HG02588 (cell line): Measurements from ENCODE around the gene CHD9.
"Not testable (repeated sequence)": the region's sequence is repeated elsewhere in the genome, so short reads cannot be mapped to it uniquely, and the experiment has no call there.

Source experiments
- ATAC-seq: cut with Tn5 transposase; IDR thresholded peaks from one replicate; pipeline ENCODE4 v1.9.1; 2021; ENCODE audit warnings: mild to moderate bottlenecking, moderate library complexity; ENCODE audit not compliant: unreplicated experiment

CHD9 gene

GRCh38 chr16:53069772-53070171 is 15.0 kb downstream of the CHD9 start:
- ATAC-seq = no peak

- ATAC-seq = peak; percentile 64
Measured at GRCh38 chr16:53071748-53072301, 17.0 kb downstream of the CHD9 start.

GRCh38 chr16:53073022-53073421 is 18.2 kb downstream of the CHD9 start:
- ATAC-seq = no peak

GRCh38 chr16:53074296-53074695 is 19.5 kb downstream of the CHD9 start:
- ATAC-seq = not testable (repeated sequence)

DNA sequence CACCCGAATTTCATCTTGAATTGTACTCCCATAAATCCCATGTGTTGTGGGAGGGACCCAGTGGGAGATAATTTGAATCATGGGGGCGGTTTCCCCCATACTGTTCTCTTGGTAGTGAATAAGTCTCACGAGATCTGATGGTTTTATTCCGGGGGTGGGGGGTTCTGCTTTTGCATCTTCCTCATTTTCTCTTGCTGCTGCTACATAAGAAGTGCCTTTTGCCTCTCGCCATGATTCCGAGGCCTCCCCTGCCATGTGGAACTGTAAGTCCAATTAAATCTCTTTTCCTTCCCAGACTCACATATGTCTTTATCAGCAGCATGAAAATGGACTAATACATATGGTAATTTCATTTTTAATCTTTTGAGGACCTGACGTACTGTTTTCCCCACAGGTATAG is 20.7 kb downstream of the CHD9 start:
- not testable (repeated sequence) for ATAC-seq

DNA sequence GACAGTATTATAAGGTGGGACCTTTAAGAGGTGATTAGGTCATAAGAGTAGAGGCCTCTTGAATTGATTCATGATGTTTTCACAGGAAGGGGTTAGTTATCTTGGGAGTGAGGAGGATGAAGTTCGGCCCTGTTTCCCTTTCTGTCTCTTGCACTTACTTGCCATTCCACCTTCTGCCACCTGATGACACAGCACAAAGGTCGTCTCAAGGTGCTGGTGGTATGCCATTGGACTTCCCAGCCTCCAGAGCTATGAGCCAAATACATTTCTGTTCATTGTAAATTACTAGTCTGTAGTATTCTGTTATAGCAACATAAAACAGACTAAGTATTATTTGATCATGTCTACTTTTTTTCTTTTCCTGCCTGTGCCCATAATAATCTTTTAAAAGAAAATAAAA is 23.5 kb downstream of the CHD9 start:
- ATAC-seq = no peak

DNA sequence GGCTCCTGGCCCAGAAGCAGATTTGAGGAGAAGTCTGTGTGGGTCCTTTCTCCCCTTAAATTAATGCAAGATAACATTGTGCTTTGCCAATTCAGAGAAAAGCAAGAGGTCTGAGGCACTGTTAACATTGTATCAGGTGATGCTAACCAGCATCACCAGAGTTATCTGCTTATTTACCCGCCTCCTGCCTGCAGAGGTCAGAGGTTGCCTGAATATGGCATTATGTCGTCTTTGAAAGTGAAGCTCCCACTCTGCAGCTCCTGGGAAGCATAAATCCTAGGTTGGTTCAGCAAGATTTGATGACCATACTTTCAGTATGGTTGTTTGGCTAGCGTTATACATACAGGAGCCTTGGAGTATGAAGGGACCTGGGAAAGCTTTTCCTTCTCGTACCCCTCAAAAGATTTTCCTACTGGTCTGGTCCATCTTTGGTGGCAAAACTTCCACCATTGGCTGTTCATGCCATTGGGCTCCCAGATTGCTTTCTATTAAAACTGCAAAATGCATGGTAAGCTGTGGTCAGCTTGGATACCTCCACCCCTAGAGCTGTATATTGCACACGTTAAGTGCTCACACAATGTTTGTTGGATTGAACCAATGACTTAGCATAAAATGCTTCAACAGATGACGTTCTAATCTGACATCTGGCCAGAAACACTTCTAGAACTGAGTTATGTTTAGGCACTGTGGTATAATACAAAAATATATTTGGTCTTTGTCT is 24.1 kb downstream of the CHD9 start:
- ATAC-seq = no peak

DNA sequence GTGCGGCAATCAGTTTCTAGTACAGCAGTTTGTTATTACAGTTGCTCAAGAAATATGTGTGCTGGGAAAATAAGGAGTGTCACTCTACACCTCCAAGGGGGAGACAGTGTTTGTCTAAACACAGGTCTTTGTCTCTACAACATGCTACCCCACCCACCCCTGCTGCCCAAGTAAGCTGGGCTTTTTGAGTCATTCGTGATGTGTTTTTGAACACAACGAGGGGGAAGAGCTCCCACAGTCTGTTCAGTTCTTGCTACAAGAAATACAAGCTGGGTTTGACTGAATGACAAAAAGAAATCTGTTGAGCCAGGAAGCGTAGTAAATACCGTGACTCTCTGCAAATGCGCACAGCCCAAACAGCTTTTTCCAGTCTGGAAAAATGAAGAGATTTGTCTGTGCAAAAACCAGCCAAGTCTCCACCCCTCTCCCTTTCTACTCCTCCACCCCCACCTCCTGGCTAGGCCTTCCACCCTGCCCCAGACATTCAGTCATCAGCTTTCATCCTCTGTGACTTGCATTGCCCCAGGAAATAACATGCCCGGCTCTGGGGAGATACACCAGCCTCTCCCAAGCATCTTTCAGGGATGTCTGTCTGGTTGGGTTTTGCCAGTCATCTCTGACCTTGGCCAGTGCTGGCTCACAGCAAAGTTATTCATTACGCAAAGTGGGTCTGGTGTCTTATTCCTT is 25.7 kb downstream of the CHD9 start:
- ATAC-seq = no peak

DNA sequence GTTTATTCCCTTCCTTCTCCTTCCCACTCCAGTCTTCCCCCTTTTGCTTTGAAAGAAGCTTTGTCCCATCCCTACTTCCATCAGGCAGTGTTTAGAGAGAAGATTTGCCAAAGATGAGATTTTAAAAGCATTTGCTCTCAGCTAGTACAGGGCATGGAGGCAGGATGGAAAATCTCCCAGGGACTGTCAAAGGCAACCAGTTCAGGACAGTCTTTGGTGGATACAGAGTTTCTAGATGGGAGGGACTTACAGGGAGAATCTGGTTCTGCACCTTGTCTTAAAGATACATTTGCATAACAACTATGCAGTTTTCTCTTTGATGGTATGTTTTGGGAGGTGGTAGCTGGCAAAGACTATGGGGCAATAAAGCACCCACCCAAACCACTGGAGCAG is 26.2 kb downstream of the CHD9 start:
- no peak for ATAC-seq

- no peak for ATAC-seq
Measured at GRCh38 chr16:53081686-53082407, 27.1 kb downstream of the CHD9 start.

GRCh38 chr16:53082509-53082908 is 27.7 kb downstream of the CHD9 start:
- ATAC-seq = no peak

DNA sequence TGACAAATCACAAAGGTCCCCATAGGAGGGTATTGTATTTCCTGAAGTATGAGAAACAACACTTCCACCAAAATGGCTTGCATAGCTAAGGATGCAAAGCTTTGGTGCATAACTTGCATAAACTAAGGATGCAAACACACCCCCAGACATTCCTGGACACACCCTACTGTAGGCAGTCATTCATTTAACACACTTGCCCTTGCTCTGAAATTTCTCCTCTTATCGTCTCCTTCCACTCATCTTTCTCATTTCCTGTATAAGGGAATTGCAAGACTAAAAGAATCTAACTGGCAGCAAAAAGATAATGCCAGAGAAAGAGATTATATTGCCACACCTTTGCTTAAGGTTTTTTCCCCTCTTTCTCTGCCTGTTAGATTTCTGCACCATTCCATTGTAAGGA is 28.3 kb downstream of the CHD9 start:
- ATAC-seq = no peak

DNA sequence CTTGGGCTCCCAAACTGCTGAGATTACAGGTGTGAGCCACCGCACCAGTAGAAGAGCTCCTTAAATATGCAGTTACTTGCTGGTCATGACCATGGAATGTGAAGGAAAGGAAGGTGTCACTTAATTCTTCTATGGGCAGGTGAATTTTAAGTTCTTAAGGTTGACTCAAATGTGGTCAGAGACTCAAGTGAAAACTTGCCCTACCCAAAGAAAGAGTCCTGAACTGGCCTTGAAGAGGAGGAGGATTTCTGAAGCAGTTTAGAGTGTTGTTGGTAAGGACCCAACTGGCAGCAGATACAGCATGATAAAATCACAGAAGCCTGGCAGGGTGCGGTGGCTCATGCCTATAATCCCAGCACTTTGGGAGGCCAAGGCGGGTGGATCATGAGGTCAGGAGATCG is 29.4 kb downstream of the CHD9 start:
- ATAC-seq = no peak

GRCh38 chr16:53084746-53085334 is 30.0 kb downstream of the CHD9 start:
- no peak for ATAC-seq

DNA sequence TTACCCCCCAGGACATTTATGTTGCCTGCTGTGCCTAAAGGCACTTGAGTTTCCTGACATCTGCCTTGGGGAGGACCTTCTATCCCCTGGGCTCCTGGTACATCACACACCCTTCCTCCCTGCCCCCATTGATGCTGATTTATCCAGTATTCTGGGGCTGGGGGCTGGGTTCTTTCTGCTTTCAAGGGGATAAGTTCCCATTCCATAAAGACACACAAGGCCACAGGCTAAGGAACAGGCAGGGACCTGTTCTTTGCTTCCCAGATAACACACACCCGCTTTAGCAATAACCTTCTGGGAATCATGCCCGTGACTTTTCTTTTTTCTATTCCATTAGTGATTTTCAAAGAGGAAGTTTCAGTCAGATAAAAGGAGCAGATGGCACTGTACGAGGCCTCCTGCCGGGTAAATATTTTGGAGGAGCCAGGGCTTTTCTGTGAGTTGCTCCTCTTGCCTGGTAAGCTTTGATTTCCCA is 30.6 kb downstream of the CHD9 start:
- ATAC-seq = no peak

DNA sequence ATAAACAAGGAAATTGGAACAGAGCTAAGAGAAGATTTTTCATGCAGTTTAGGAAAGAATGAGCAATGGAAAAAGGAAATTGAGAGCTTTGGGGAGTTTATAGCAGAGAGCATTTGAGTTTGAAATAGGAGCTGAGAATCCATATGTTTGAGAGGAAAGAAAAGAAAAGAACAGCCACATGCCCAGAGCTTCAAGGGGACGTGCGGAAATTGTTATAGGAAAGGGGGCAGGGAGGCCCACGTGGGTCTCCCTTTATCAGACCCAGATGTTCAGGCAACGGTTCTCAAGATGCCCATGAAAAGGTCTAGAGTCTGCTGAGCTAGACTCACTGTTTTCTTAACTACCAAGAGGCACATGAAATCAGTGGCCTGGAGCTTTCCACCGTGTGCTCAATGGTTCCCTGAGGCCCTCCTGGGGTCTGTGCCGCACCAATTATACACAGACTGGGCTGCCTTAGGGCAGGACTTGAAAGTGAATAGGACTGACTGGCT is 31.2 kb downstream of the CHD9 start:
- ATAC-seq = no peak

DNA sequence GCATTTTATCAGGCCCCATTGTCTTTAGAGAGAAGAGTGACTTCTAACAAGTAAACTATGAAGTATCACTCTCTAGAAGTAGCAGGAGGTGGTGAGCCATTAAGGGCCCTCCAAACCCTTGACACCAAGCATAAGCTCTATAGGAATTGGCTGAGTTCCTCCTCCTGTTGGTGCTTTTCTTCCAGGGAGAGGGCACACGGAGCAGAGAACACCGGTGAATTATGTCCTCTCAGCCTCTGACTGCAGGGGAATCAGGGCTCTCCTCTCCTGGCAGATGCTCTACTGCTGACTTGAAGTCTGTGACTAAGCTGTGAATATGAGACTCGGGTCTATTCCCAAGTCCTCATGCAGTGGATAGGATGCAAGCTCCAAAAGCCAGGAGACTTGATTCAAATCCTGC is 32.3 kb downstream of the CHD9 start:
- ATAC-seq = no peak

DNA sequence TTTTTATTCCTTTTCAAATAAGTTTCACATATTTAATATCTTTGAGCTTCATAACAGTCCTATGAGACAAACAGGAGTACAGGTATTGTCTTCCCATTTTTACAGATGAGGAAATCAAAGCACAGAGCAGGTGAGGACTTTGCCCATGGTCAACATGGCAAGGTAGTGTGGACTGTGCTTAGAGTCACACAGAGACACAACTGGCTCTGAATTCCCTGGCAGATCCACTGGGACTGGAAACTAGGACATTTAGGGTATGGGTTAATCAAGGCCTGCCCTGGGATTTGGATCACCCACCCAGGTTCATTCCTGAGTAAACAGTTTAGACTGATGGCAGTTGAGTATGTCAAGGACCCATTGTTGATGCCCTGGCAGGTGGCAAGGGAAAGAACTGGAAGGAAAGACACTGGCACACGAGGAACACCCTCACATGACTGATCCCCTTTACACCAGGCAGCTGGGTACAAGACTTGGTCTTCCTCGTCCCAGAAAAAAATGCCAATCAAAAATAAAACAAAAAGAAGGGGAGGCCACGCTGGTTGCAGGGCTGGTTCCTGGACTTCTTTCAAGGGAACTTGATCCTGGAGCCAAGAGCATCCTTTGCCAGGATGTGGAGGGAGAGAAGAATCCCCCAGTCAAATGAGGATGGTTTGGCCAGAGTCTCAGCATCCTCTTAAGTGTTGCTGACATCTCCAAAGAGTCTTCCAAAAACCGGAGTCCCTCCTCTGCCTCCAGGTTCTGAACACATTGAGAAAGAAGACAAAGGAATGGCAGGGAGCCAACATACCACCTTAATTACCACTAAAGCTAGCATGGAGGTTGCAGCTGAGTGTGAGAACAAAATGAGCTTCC is 34.9 kb downstream of the CHD9 start:
- ATAC-seq = no peak

DNA sequence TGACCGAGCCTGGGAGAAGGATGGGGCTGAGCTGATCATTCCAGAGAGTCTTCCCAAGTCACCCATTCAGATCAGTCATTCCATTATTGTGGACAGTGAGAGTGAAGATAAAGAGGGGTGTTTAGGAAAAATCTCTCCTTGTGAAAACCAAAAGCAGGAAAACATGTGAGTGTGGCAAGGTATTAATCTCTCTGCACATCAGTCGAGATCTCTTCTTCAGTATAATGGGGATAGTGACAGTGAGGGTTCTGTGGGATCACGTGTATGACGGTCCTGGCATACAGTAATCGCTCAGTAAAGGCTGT is 35.4 kb downstream of the CHD9 start:
- ATAC-seq = no peak
